HFF-Myc (cell line): ENCODE measurements around the gene MPZL2.

Experiments used
- DNase-seq: peaks from one replicate; pipeline ENCODE4 v3.0.0-alpha.2; 2011; ENCODE audit warnings: low read depth; ENCODE audit errors: extremely low read depth
- H3K4me3 ChIP-seq: replicated peaks from 2 replicates; pipeline ENCODE4 v1.5.1; 2011; ENCODE audit warnings: low read depth, mild to moderate bottlenecking, control low read depth, low read length
- CTCF ChIP-seq: IDR thresholded peaks from 2 replicates; pipeline ENCODE4 v1.5.1; 2012; ENCODE audit warnings: mild to moderate bottlenecking, low read depth, low read length, control low read depth; ENCODE audit errors: missing control alignments

Gene MPZL2

GRCh38 chr11:118283756-118284350, 19.8 kb upstream of the MPZL2 start:
- DNase-seq, result no peak
- TF ChIP-seq CTCF, result no peak
- H3K4me3 ChIP-seq, result no peak overlapping the region

GRCh38 chr11:118283037-118283636, 19.0 kb upstream of the MPZL2 start:
- DNase-seq, result no peak
- no peak for TF ChIP-seq CTCF
- no peak overlapping the region for H3K4me3 ChIP-seq

- TF ChIP-seq CTCF, result no peak
- no peak for DNase-seq
- H3K4me3 ChIP-seq, result no peak overlapping the region
Observed at GRCh38 chr11:118282606-118283005, 18.5 kb upstream of the MPZL2 start.

GRCh38 chr11:118281284-118281683, 17.2 kb upstream of the MPZL2 start:
- TF ChIP-seq CTCF, result no peak
- H3K4me3 ChIP-seq, result no peak overlapping the region
- no peak for DNase-seq

- no peak for DNase-seq
- H3K4me3 ChIP-seq, result no peak overlapping the region
- no peak for TF ChIP-seq CTCF
Observed at GRCh38 chr11:118277312-118277711, 13.2 kb upstream of the MPZL2 start.

- no peak for TF ChIP-seq CTCF
- H3K4me3 ChIP-seq, result no peak overlapping the region
- no peak for DNase-seq
Observed at GRCh38 chr11:118276422-118276821, 12.3 kb upstream of the MPZL2 start.

GRCh38 chr11:118275176-118275575, 11.1 kb upstream of the MPZL2 start:
- DNase-seq, result no peak
- H3K4me3 ChIP-seq, result no peak overlapping the region

More at GRCh38 chr11:118275176-118275575, 11.1 kb upstream of the MPZL2 start:
- TF ChIP-seq CTCF, result no peak
